H9 (cell line): ENCODE results near the gene GLS. TPM values are rescaled to one million over a fixed set of nuclear protein-coding genes. Genes with fewer than 3 reads are reported as not detected.

ENCODE experiments used
- DNase-seq: peaks from one replicate; pipeline ENCODE4 v3.0.0-alpha.2; 2017
- H2AFZ ChIP-seq: one replicate; pipeline ENCODE4 v1.6.1; 2013; ENCODE audit warnings: mild to moderate bottlenecking, low read length, control low read depth, moderate library complexity
- H2AK5ac ChIP-seq: 2 replicates; pipeline ENCODE4 v1.6.1; 2013; ENCODE audit warnings: low read length, control low read depth, mixed read lengths; ENCODE audit not compliant: insufficient read length
- H2BK120ac ChIP-seq: one replicate; pipeline ENCODE4 v1.6.1; 2013; ENCODE audit warnings: low read depth, mild to moderate bottlenecking, low read length, control low read depth, inconsistent platforms; ENCODE audit not compliant: poor library complexity, severe bottlenecking
- H2BK12ac ChIP-seq: 2 replicates; pipeline ENCODE4 v1.6.1; 2013; ENCODE audit warnings: low read length, control low read depth, mixed read lengths, low read depth; ENCODE audit not compliant: insufficient read length
- H2BK15ac ChIP-seq: 2 replicates; pipeline ENCODE4 v1.6.1; 2013; ENCODE audit warnings: low read depth, low read length, control low read depth
- H2BK20ac ChIP-seq: one replicate; pipeline ENCODE4 v1.6.1; 2013; ENCODE audit warnings: low read depth, mild to moderate bottlenecking, low read length, control low read depth, inconsistent platforms; ENCODE audit not compliant: poor library complexity, severe bottlenecking
- H2BK5ac ChIP-seq: 2 replicates; pipeline ENCODE4 v1.6.1; 2013; ENCODE audit warnings: low read length, control low read depth, mixed read lengths; ENCODE audit not compliant: insufficient read length
- H3K14ac ChIP-seq: 2 replicates; pipeline ENCODE4 v1.6.1; 2013; ENCODE audit warnings: low read length, control low read depth; ENCODE audit not compliant: insufficient read depth
- H3K18ac ChIP-seq: 2 replicates; pipeline ENCODE4 v1.6.1; 2013; ENCODE audit warnings: low read depth, mild to moderate bottlenecking, mixed read lengths, low read length, control low read depth; ENCODE audit not compliant: insufficient read length
- H3K23ac ChIP-seq: 2 replicates; pipeline ENCODE4 v1.6.1; 2013; ENCODE audit warnings: low read length, control low read depth, mixed read lengths, low read depth; ENCODE audit not compliant: insufficient read length
- H3K23me2 ChIP-seq: 2 replicates; pipeline ENCODE4 v1.6.1; 2013; ENCODE audit warnings: low read depth, mild to moderate bottlenecking, mixed read lengths, low read length, control low read depth; ENCODE audit not compliant: insufficient read length, poor library complexity, severe bottlenecking
- H3K27ac ChIP-seq: 2 replicates; pipeline ENCODE4 v1.5.1; 2013; ENCODE audit warnings: low read length, control low read depth, mixed read lengths, low read depth; ENCODE audit not compliant: insufficient read length
- H3K27me3 ChIP-seq: 2 replicates; pipeline ENCODE4 v1.6.1; 2013; ENCODE audit warnings: low read length, control low read depth, inconsistent platforms; ENCODE audit not compliant: insufficient read depth
- H3K4ac ChIP-seq: 2 replicates; pipeline ENCODE4 v1.6.1; 2013; ENCODE audit warnings: low read depth, mild to moderate bottlenecking, control low read depth, inconsistent platforms, low read length, moderate library complexity
- H3K4me1 ChIP-seq: 2 replicates; pipeline ENCODE4 v1.6.1; 2013; ENCODE audit warnings: low read length, control low read depth, inconsistent platforms; ENCODE audit not compliant: insufficient read depth
- H3K4me2 ChIP-seq: 2 replicates; pipeline ENCODE4 v1.6.1; 2013; ENCODE audit warnings: low read length, control low read depth, mixed read lengths; ENCODE audit not compliant: insufficient read length, insufficient read depth
- H3K56ac ChIP-seq: 2 replicates; pipeline ENCODE4 v1.6.1; 2013; ENCODE audit warnings: low read depth, mild to moderate bottlenecking, mixed read lengths, low read length, control low read depth; ENCODE audit not compliant: insufficient read length
- H3K79me1 ChIP-seq: 2 replicates; pipeline ENCODE4 v1.6.1; 2013; ENCODE audit warnings: low read depth, mild to moderate bottlenecking, moderate library complexity, low read length, control low read depth, inconsistent platforms; ENCODE audit not compliant: insufficient read depth, poor library complexity, severe bottlenecking
- H3K79me2 ChIP-seq: 2 replicates; pipeline ENCODE4 v1.6.1; 2013; ENCODE audit warnings: low read length, control low read depth, inconsistent platforms; ENCODE audit not compliant: insufficient read depth
- H3K9ac ChIP-seq: 2 replicates; pipeline ENCODE4 v1.6.1; 2013; ENCODE audit warnings: low read length, control low read depth, mixed read lengths; ENCODE audit not compliant: insufficient read length; ENCODE audit errors: extremely low read depth
- H3K9me3 ChIP-seq: one replicate; pipeline ENCODE4 v1.6.1; 2013; ENCODE audit warnings: low read depth, low read length, inconsistent platforms; ENCODE audit not compliant: control insufficient read depth
- H3T11ph ChIP-seq: one replicate; pipeline ENCODE4 v1.6.1; 2013; ENCODE audit warnings: mild to moderate bottlenecking, low read length, control low read depth, inconsistent platforms
- H4K20me1 ChIP-seq: one replicate; pipeline ENCODE4 v1.6.1; 2013; ENCODE audit not compliant: control insufficient read depth, insufficient read length, insufficient read depth
- H4K5ac ChIP-seq: 2 replicates; pipeline ENCODE4 v1.6.1; 2013; ENCODE audit warnings: low read depth, mild to moderate bottlenecking, mixed read lengths, low read length, control low read depth; ENCODE audit not compliant: insufficient read length
- H4K8ac ChIP-seq: replicated peaks from 2 replicates; pipeline ENCODE4 v1.6.1; 2013; ENCODE audit warnings: low read length, control low read depth, mixed read lengths, low read depth; ENCODE audit not compliant: insufficient read length
- H4K91ac ChIP-seq: 2 replicates; pipeline ENCODE4 v1.6.1; 2013; ENCODE audit warnings: low read depth, mild to moderate bottlenecking, moderate library complexity, mixed read lengths, low read length, control low read depth; ENCODE audit not compliant: insufficient read length
- H3K27ac Mint-ChIP-seq, 3 experiments: 2 replicates in 2 of 3; 3 replicates in 1 of 3; pipeline ENCODE4 v1.8.0; 2020 to 2021; ENCODE audit warnings: mixed read lengths in 3 of 3, mild to moderate bottlenecking in 1 of 3, moderate library complexity in 1 of 3
- H3K27me3 Mint-ChIP-seq: 2 replicates; pipeline ENCODE4 v1.8.0; 2021; ENCODE audit warnings: low read depth, mild to moderate bottlenecking, moderate library complexity, mixed read lengths
- H3K36me3 Mint-ChIP-seq, 3 experiments: 2 replicates in 2 of 3; 3 replicates in 1 of 3; pipeline ENCODE4 v1.8.0; 2020 to 2021; ENCODE audit warnings: low read depth in 3 of 3, mixed read lengths in 3 of 3; ENCODE audit not compliant: insufficient read depth in 1 of 3
- H3K4me1 Mint-ChIP-seq, 2 experiments: 2 replicates each; pipeline ENCODE4 v1.8.0; 2020; ENCODE audit warnings: mixed read lengths in 2 of 2
- H3K4me3 Mint-ChIP-seq, 2 experiments: 2 replicates in 1 of 2; 3 replicates in 1 of 2; pipeline ENCODE4 v1.8.0; 2020 to 2021; ENCODE audit warnings: mild to moderate bottlenecking in 2 of 2, mixed read lengths in 2 of 2, moderate library complexity in 1 of 2
- H3K9me3 Mint-ChIP-seq, 2 experiments: 2 replicates in 1 of 2; 3 replicates in 1 of 2; pipeline ENCODE4 v1.8.0; 2020; ENCODE audit warnings: mild to moderate bottlenecking in 2 of 2, mixed read lengths in 2 of 2, moderate library complexity in 1 of 2
- CTCF ChIP-seq: fragments of 200-600 bp; sonication (generic); conservative IDR thresholded peaks from 3 replicates; pipeline ENCODE4 v1.8.0; 2021; ENCODE audit warnings: antibody characterized with exemption, mild to moderate bottlenecking
- WGBS: extraction: QIAGEN DNeasy Blood & Tissue Kit; methylation state at CpG from one replicate; pipeline ENCODE4 v1.1.7; 2013; ENCODE audit warnings: missing lambda C conversion rate, low lambda C conversion rate, mixed read lengths; ENCODE audit not compliant: insufficient read length; ENCODE audit errors: extremely low coverage; 5-methylcytosine and 5-hydroxymethylcytosine counted together
- total RNA-seq: library from RNA; stranded (reverse); gene quantifications from 2 replicates; pipeline ENCODE4 v1.2.1, GENCODE V29; 2021

Gene GLS
- total RNA-seq, 1 experiment from 2014 or later: 69.3 TPM

GRCh38 chr2:191006997-191007783 lies 126.6 kb downstream of the GLS start:
- Histone ChIP-seq H3K9me3 (no peaks in the 10 kb centered on the region), H2BK12ac (no peak overlapping the region), H3K23me2 (no peaks in the 10 kb centered on the region), H3K27me3 (no peaks in the 10 kb centered on the region), H3K79me2 (peaks cover 2% of the 10 kb centered on the region; the same call in 1 of the 2 replicates), H2BK20ac (no peak overlapping the region), H2BK120ac (no peak overlapping the region), H3K14ac (no peak overlapping the region), H2AFZ (no peak overlapping the region), H4K91ac (no peak overlapping the region), H3K4me2 (no peak overlapping the region), H3K9ac (no peak overlapping the region), H3K23ac (no peak overlapping the region), H2AK5ac (no peak overlapping the region), H3K79me1 (no peaks in the 10 kb centered on the region), H4K5ac (no peak overlapping the region), H3K18ac (no peak overlapping the region), H3K4me1 (no peaks in the 10 kb centered on the region), H2BK5ac (no peak overlapping the region), H3K56ac (no peak overlapping the region), H3K27ac (no peak overlapping the region), H4K8ac (no peak overlapping the region), H4K20me1 (no peaks in the 10 kb centered on the region), H3K4ac (no peak overlapping the region), H2BK15ac (no peak overlapping the region), H3T11ph (no peak overlapping the region)
- WGBS: no CpG with 5 or more reads among the region's 4 CpGs
- no peaks in the 10 kb centered on the region for H3K4me1 Mint-ChIP-seq
- H3K36me3 Mint-ChIP-seq: peaks cover 33 to 78% (median 61%) of the 10 kb centered on the region in 3 experiments
- H3K4me3 Mint-ChIP-seq: no peak overlapping the region
- H3K27ac Mint-ChIP-seq: no peak overlapping the region
- no peaks in the 10 kb centered on the region for H3K27me3 Mint-ChIP-seq
- no peak for DNase-seq
- no peak for TF ChIP-seq CTCF
- no peaks in the 10 kb centered on the region; a peak in 1 of 5 replicates for H3K9me3 Mint-ChIP-seq
